Iris pigment epithelial cell (primary cell): ENCODE data around the gene CCDC50.

Experiments used
- DNase-seq: peaks from one replicate; pipeline ENCODE4 v3.0.0-alpha.2; 2011; ENCODE audit warnings: low read depth

CCDC50 gene

GRCh38 chr3:191428177-191428576 lies 99.0 kb downstream of the CCDC50 start:
- no peak for DNase-seq

- no peak for DNase-seq
Observed at GRCh38 chr3:191430103-191430502, 100.9 kb downstream of the CCDC50 start.

- no peak for DNase-seq
Observed at GRCh38 chr3:191431160-191431822, 102.1 kb downstream of the CCDC50 start.

- DNase-seq, result no peak
Observed at GRCh38 chr3:191432162-191432561, 103.0 kb downstream of the CCDC50 start.

GRCh38 chr3:191434024-191434423 lies 104.8 kb downstream of the CCDC50 start:
- no peak for DNase-seq

- DNase-seq, result no peak
Observed at GRCh38 chr3:191435981-191436380, 106.8 kb downstream of the CCDC50 start.

- no peak for DNase-seq
Observed at GRCh38 chr3:191438150-191438814, 109.1 kb downstream of the CCDC50 start.

GRCh38 chr3:191440532-191440931 lies 111.3 kb downstream of the CCDC50 start:
- no peak for DNase-seq

- no peak for DNase-seq
Observed at GRCh38 chr3:191441687-191442086, 112.5 kb downstream of the CCDC50 start.

- DNase-seq, result no peak
Observed at GRCh38 chr3:191444569-191444968, 115.4 kb downstream of the CCDC50 start.
